Neural cell (in vitro differentiated cells): ENCODE data around the gene TANGO6. TPM values are rescaled to one million over a fixed set of nuclear protein-coding genes. Genes with fewer than 3 reads are reported as not detected.

Experiments
- H2AFZ ChIP-seq: fragments of 200-600, 300-800 bp; sonication (generic), shearing (Covaris generic); 2 replicates; pipeline ENCODE4 v1.6.0; 2014; ENCODE audit warnings: low read depth, mild to moderate bottlenecking, antibody characterized with exemption, low read length, moderate library complexity
- H3F3A ChIP-seq: fragments of 200-600 bp; shearing (Covaris generic); 2 replicates; pipeline ENCODE4 v1.6.1; 2016; ENCODE audit warnings: mild to moderate bottlenecking, moderate library complexity, mixed read lengths, antibody characterized with exemption, low read length; ENCODE audit not compliant: insufficient read depth, poor library complexity, severe bottlenecking
- H3K27ac ChIP-seq: fragments of 200-600, 300-800 bp; sonication (generic), shearing (Covaris generic); 2 replicates; pipeline ENCODE4 v1.5.1; 2014; ENCODE audit warnings: mild to moderate bottlenecking, low read length, moderate library complexity
- H3K27me3 ChIP-seq: fragments of 300-800, 200-600 bp; sonication (generic), shearing (Covaris generic); 2 replicates; pipeline ENCODE4 v1.6.0; 2014; ENCODE audit warnings: mild to moderate bottlenecking, low read depth, low read length, moderate library complexity; ENCODE audit not compliant: insufficient read depth
- H3K36me3 ChIP-seq: fragments of 300-800, 200-600 bp; sonication (generic), shearing (Covaris generic); 2 replicates; pipeline ENCODE4 v1.5.1; 2014; ENCODE audit warnings: mild to moderate bottlenecking, antibody characterized with exemption, low read length, moderate library complexity; ENCODE audit not compliant: insufficient read depth
- H3K4me2 ChIP-seq: fragments of 300-800, 200-600 bp; sonication (generic), shearing (Covaris generic); 2 replicates; pipeline ENCODE4 v1.6.0; 2014; ENCODE audit warnings: mild to moderate bottlenecking, low read length
- H3K4me3 ChIP-seq: fragments of 300-800, 200-600 bp; sonication (generic), shearing (Covaris generic); 2 replicates; pipeline ENCODE4 v1.5.1; 2014; ENCODE audit warnings: mild to moderate bottlenecking, low read length, moderate library complexity
- H3K79me2 ChIP-seq: fragments of 200-600 bp; shearing (Covaris generic); replicated peaks from 2 replicates; pipeline ENCODE4 v1.6.0; 2014; ENCODE audit warnings: mild to moderate bottlenecking, low read length, moderate library complexity; ENCODE audit not compliant: insufficient read depth
- H3K9ac ChIP-seq: fragments of 300-800, 200-600 bp; sonication (generic), shearing (Covaris generic); 2 replicates; pipeline ENCODE4 v1.6.1; 2016; ENCODE audit warnings: mild to moderate bottlenecking, low read length, mixed read lengths
- H3K9me2 ChIP-seq: fragments of 200-600 bp; shearing (Covaris generic); 2 replicates; pipeline ENCODE4 v1.6.1; 2016; ENCODE audit warnings: mild to moderate bottlenecking, low read length, mixed read lengths; ENCODE audit not compliant: insufficient read depth
- H3K9me3 ChIP-seq: fragments of 200-600, 300-800 bp; sonication (generic), shearing (Covaris generic); 2 replicates; pipeline ENCODE4 v1.6.1; 2016; ENCODE audit warnings: mild to moderate bottlenecking, mixed run types, low read length, moderate library complexity, mixed read lengths
- H4K20me1 ChIP-seq: fragments of 200-600 bp; shearing (Covaris generic); 2 replicates; pipeline ENCODE4 v1.6.1; 2016; ENCODE audit warnings: mild to moderate bottlenecking, mixed run types; ENCODE audit not compliant: insufficient read depth
- EP300 ChIP-seq: fragments of 450-650 bp; conservative IDR thresholded peaks from 2 replicates; pipeline ENCODE4 v1.6.1; 2014; ENCODE audit warnings: antibody characterized with exemption, mild to moderate bottlenecking, moderate library complexity; ENCODE audit not compliant: poor library complexity, severe bottlenecking
- EZH2 ChIP-seq: fragments of 200-600, 300-800 bp; shearing (Covaris generic), sonication (generic); IDR thresholded peaks from 2 replicates; pipeline ENCODE4 v1.6.1; 2014; ENCODE audit warnings: antibody characterized with exemption, low read length, borderline replicate concordance, mild to moderate bottlenecking; ENCODE audit not compliant: insufficient read depth, poor library complexity, severe bottlenecking
- MXI1 ChIP-seq: fragments of 450-650 bp; conservative IDR thresholded peaks from 2 replicates; pipeline ENCODE4 v1.6.1; 2014; ENCODE audit warnings: antibody characterized with exemption, mild to moderate bottlenecking; ENCODE audit not compliant: poor library complexity, severe bottlenecking
- POLR2AphosphoS5 ChIP-seq: IDR thresholded peaks from 2 replicates; pipeline ENCODE4 v1.6.1; 2012
- RAD21 ChIP-seq: fragments of 450-650 bp; conservative IDR thresholded peaks from 2 replicates; pipeline ENCODE4 v1.6.1; 2014; ENCODE audit warnings: antibody characterized with exemption, mild to moderate bottlenecking, moderate library complexity
- SMC3 ChIP-seq: fragments of 450-650 bp; conservative IDR thresholded peaks from 2 replicates; pipeline ENCODE4 v1.6.1; 2014; ENCODE audit warnings: antibody characterized with exemption, mild to moderate bottlenecking, moderate library complexity; ENCODE audit not compliant: poor library complexity
- TAF1 ChIP-seq: IDR thresholded peaks from 2 replicates; pipeline ENCODE4 v1.6.1; 2012; ENCODE audit warnings: low read depth
- polyA plus RNA-seq: library from polyadenylated mRNA; depleted of rRNA; stranded (reverse); fragments of >200 nt; gene quantifications from 2 replicates; pipeline ENCODE4 v1.2.3, GENCODE V29; 2014
- TF ChIP-seq, protein P1 (sequence below): IDR thresholded peaks from 2 replicates; pipeline ENCODE4 v1.6.1; 2012; ENCODE audit warnings: borderline replicate concordance
- TF ChIP-seq, protein P2 (sequence below): fragments of 450-650 bp; IDR thresholded peaks from 2 replicates; pipeline ENCODE4 v1.5.1; 2014; ENCODE audit warnings: antibody characterized with exemption, mild to moderate bottlenecking, moderate library complexity; ENCODE audit not compliant: poor library complexity, severe bottlenecking

The TANGO6 gene
- polyA plus RNA-seq, 1 donor from 2014 or later, result 9.5 TPM

DNA sequence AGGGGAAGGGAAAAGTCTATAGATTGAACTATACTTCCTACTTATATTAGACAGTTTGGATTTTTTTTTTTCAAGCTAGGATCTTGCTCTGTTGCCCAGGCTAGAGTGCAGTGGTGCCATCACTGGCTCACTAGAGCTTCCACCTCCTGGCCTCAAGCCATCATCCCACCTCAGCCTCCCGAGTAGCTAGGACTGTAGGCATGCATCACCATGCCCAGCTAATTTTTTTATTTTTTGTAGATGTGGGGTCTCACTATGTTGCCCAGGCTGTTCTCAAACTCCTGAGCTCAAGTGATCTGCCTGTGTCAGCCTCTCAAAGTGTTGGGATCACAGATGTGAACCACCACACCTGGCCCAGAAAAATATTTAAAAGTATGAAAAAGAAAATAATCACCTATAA, 141.1 kb downstream of the TANGO6 start:
- no peak overlapping the region for H3K4me2 ChIP-seq
- H3K27ac ChIP-seq, result no peak overlapping the region
- H2AFZ ChIP-seq, result no peak overlapping the region
- H3K9ac ChIP-seq, result no peak overlapping the region
- H3F3A ChIP-seq, result no peaks in the 10 kb centered on the region
- no peaks in the 10 kb centered on the region for H3K9me3 ChIP-seq
- no peaks in the 10 kb centered on the region for H3K27me3 ChIP-seq
- no peaks in the 10 kb centered on the region for H3K79me2 ChIP-seq
- no peak overlapping the region for H3K4me3 ChIP-seq
- no peaks in the 10 kb centered on the region for H3K36me3 ChIP-seq
- no peaks in the 10 kb centered on the region for H4K20me1 ChIP-seq
- H3K9me2 ChIP-seq, result no peaks in the 10 kb centered on the region
- no peak for TF ChIP-seq SMC3
- TF ChIP-seq EP300, result no peak
- TF ChIP-seq TAF1, result no peak
- no peak for TF ChIP-seq POLR2AphosphoS5
- TF ChIP-seq, protein P1, sequence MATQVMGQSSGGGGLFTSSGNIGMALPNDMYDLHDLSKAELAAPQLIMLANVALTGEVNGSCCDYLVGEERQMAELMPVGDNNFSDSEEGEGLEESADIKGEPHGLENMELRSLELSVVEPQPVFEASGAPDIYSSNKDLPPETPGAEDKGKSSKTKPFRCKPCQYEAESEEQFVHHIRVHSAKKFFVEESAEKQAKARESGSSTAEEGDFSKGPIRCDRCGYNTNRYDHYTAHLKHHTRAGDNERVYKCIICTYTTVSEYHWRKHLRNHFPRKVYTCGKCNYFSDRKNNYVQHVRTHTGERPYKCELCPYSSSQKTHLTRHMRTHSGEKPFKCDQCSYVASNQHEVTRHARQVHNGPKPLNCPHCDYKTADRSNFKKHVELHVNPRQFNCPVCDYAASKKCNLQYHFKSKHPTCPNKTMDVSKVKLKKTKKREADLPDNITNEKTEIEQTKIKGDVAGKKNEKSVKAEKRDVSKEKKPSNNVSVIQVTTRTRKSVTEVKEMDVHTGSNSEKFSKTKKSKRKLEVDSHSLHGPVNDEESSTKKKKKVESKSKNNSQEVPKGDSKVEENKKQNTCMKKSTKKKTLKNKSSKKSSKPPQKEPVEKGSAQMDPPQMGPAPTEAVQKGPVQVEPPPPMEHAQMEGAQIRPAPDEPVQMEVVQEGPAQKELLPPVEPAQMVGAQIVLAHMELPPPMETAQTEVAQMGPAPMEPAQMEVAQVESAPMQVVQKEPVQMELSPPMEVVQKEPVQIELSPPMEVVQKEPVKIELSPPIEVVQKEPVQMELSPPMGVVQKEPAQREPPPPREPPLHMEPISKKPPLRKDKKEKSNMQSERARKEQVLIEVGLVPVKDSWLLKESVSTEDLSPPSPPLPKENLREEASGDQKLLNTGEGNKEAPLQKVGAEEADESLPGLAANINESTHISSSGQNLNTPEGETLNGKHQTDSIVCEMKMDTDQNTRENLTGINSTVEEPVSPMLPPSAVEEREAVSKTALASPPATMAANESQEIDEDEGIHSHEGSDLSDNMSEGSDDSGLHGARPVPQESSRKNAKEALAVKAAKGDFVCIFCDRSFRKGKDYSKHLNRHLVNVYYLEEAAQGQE, result no peak
- TF ChIP-seq, protein P2, sequence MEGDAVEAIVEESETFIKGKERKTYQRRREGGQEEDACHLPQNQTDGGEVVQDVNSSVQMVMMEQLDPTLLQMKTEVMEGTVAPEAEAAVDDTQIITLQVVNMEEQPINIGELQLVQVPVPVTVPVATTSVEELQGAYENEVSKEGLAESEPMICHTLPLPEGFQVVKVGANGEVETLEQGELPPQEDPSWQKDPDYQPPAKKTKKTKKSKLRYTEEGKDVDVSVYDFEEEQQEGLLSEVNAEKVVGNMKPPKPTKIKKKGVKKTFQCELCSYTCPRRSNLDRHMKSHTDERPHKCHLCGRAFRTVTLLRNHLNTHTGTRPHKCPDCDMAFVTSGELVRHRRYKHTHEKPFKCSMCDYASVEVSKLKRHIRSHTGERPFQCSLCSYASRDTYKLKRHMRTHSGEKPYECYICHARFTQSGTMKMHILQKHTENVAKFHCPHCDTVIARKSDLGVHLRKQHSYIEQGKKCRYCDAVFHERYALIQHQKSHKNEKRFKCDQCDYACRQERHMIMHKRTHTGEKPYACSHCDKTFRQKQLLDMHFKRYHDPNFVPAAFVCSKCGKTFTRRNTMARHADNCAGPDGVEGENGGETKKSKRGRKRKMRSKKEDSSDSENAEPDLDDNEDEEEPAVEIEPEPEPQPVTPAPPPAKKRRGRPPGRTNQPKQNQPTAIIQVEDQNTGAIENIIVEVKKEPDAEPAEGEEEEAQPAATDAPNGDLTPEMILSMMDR, result no peak
- TF ChIP-seq EZH2, result no peak
- TF ChIP-seq MXI1, result no peak
- no peak for TF ChIP-seq RAD21

DNA sequence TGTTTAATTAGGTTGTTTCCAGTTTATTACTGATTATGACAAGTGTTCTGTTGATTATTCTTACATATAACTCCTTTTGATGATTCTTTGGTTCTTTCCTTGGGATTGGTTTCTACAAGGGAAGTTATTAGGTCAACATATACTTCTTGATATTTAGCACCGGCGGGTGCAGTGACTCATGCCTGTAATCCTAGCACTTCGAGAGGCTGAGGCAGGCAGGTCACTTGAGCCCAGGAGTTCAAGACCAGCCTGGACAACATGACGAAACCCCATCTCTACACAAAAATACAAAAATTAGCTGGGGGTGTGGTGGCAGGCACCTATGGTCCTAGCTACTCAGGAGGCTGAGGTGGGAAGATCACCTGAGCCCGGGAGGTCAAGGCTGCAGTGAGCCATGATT, 141.9 kb downstream of the TANGO6 start:
- no peaks in the 10 kb centered on the region for H4K20me1 ChIP-seq
- H3K4me3 ChIP-seq, result no peak overlapping the region
- H3K79me2 ChIP-seq, result no peaks in the 10 kb centered on the region
- H3K9ac ChIP-seq, result no peak overlapping the region
- no peak overlapping the region for H3K4me2 ChIP-seq
- no peaks in the 10 kb centered on the region for H3K27me3 ChIP-seq
- no peaks in the 10 kb centered on the region for H3F3A ChIP-seq
- H2AFZ ChIP-seq, result no peak overlapping the region
- H3K27ac ChIP-seq, result no peak overlapping the region
- TF ChIP-seq SMC3 (no peak), RAD21 (no peak), MXI1 (no peak), POLR2AphosphoS5 (no peak), EZH2 (no peak), EP300 (no peak), TAF1 (no peak)
- TF ChIP-seq, protein P2, result no peak
- TF ChIP-seq, protein P1, result no peak
- no peaks in the 10 kb centered on the region for H3K9me2 ChIP-seq
- H3K9me3 ChIP-seq, result no peaks in the 10 kb centered on the region
- H3K36me3 ChIP-seq, result no peaks in the 10 kb centered on the region
